ENCODE measurements around the gene ULK4.

DNA sequence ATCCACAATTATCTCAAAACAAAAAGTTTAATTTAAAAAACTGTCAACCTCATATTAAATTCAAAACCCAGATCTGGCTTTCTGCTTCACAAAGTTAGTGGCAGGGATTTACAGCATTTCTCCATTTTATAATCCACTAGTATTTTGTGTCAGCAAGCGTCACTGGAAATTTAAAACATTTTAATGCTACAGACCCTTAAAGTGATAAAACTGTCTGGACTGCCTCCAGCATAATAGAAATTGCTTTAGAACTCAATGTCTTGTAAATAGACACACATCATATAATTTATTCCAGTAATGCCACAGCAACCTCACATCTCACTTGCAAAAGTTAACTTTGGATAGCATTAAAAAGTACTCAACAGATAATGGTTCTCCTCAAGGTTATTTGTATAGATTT lies 116.1 kb downstream of the ULK4 start:
- TF ChIP-seq POLR2A (IDR thresholded peaks at IDR 0.05; ENCODE audit: low read depth, low read length) = no peak
- TF ChIP-seq TAF1 (IDR thresholded peaks at IDR 0.05; ENCODE audit: low read depth, low read length) = no peak
- TF ChIP-seq POLR2AphosphoS5 (IDR thresholded peaks at IDR 0.05; ENCODE audit: low read depth, low read length) = no peak
- no peak for TF ChIP-seq PAX5 (IDR thresholded peaks at IDR 0.05; ENCODE audit: insufficient read depth, low read length, severe bottlenecking)
- TF ChIP-seq SPI1 (IDR thresholded peaks at IDR 0.05; ENCODE audit: low read depth, low read length) = no peak
- TF ChIP-seq POU2F2 (IDR thresholded peaks at IDR 0.05; ENCODE audit: low read depth, low read length) = no peak

All from GM12891 (cell line).